D721Med (cell line): ENCODE data around the gene MTCH1.

Experiments
- DNase-seq: peaks from one replicate; pipeline ENCODE4 v3.0.0; 2011; ENCODE audit warnings: low spot score; ENCODE audit not compliant: insufficient read length
- FAIRE-seq: peaks from 2 replicates; lab custom pipeline; 2011; peaks lifted over from hg19 to GRCh38; lab: Jason Lieb, UNC
- CTCF ChIP-seq: IDR thresholded peaks from 2 replicates; pipeline ENCODE4 v1.5.1; 2012; ENCODE audit warnings: mild to moderate bottlenecking, control low read depth; ENCODE audit not compliant: insufficient read depth; ENCODE audit errors: missing control alignments

The MTCH1 gene

DNA sequence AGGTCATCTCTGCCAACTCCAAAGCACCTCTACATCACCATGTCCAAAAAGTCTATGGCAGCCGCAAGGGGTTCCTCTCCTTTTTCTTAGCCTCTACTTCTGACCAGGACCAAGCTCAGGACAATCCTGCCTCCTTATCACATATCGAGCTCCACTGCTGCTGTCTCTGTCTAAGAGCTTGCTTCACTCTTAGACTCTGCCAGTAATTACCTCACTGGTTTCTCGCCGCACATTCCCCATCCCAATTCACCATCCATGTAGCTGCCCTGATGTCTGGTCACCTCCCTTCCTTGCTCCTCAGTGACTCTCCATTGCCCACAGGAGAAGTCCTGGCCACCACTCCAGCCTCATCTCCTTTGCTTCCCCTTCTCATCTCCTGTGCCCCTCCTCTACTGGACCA, 55.5 kb downstream of the MTCH1 start:
- TF ChIP-seq CTCF: no peak
- no peak for DNase-seq
- FAIRE-seq: no peak

GRCh38 chr6:36929607-36930006, 56.4 kb downstream of the MTCH1 start:
- DNase-seq (no peak), FAIRE-seq (no peak)
- no peak for TF ChIP-seq CTCF

DNA sequence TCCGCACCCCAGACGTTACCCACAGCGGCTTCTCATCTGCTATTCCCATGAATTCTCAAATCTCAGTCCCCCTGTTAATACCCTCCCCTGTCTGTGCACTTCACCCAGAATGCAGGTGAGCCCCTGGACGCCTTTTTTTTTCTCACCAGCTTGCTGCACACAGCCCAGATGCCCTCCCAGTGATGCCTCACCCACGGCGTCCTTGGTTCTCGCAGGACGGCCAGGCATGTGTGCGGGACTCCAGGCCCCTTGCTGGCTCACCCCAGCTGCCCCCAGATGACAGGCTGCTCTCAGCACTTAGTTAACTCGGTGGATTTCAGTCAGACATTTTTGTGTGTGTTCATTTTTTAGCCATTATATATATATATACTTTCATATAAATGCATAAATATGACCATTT, 56.8 kb downstream of the MTCH1 start:
- no peak for TF ChIP-seq CTCF
- no peak for FAIRE-seq
- DNase-seq: no peak

GRCh38 chr6:36928547-36928918, 57.5 kb downstream of the MTCH1 start:
- TF ChIP-seq CTCF: no peak
- no peak for DNase-seq
- FAIRE-seq: no peak

DNA sequence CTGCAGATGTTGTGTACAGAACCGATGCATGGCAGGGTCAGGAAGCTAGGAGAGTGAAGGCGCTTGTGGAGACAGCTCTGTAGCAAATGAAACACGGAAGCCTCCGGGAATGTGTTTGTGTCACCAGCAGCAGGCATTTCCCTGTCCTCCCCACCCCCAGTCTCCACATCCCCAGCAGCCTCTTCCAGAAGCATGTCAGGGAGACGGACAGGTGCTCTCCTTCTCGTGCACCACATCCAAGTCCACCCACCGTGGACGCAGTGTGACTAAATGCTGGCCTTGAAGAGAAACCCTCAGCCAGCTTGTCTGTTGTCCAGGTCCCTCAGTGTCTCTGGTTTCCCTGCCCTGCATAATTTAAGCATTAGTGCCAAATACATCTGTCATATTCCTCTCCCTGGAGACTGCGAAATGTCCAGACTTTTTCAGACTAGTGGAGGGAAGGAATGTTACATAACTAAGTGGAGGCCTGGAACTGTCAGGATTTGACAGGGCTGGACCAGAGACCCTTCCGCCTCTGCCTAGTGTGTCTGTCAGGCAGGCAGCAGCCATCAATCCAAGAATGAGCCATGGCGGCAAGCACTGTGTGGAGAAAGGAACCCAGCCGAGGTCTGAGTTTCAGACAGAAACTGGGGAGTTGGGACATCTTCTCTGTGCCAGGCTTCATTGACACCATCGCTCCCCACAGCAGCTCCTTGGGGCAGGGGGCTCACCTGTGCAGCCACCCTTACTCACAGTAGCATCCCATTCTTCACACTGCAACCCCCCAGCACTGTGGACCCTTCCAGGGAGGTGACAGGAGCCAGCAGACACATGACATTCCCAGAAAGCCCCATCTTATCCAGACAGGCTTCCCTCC, 58.1 kb downstream of the MTCH1 start:
- TF ChIP-seq CTCF: no peak
- no peak for DNase-seq
- no peak for FAIRE-seq

GRCh38 chr6:36926708-36927513, 59.1 kb downstream of the MTCH1 start:
- no peak for TF ChIP-seq CTCF
- no peak for DNase-seq
- FAIRE-seq: no peak
